B cell (primary cell): ENCODE measurements around the gene FXYD7. TPM values are rescaled to one million over a fixed set of nuclear protein-coding genes. Genes with fewer than 3 reads are reported as not detected.

Source experiments
- ATAC-seq: fragments of 200-7000 bp; cut with Tn5 transposase; one replicate; pipeline ENCODE4 v1.10.0; 2021; ENCODE audit warnings: low read depth, mild to moderate bottlenecking, moderate number of reproducible peaks, moderate library complexity
- CTCF ChIA-PET: fragments of 350-600 bp; sonication (Branson Sonifier 250); formaldehyde crosslinking; loops from one replicate; lab custom pipeline; 2021; ENCODE audit warnings: antibody characterized with exemption, inconsistent platforms; lab: Charles Lee
- POLR2A ChIA-PET: fragments of 350-600 bp; sonication (Branson Sonifier 250); formaldehyde crosslinking; loops from one replicate; lab custom pipeline; 2021; ENCODE audit warnings: antibody characterized with exemption; lab: Charles Lee
- DNase-seq: peaks from one replicate; pipeline ENCODE4 v3.0.0; 2013
- H2AFZ ChIP-seq: 2 replicates; pipeline ENCODE4 v1.6.1; 2012; ENCODE audit warnings: mild to moderate bottlenecking, low read depth, low read length; ENCODE audit not compliant: insufficient read depth, poor library complexity, severe bottlenecking
- H3K27ac ChIP-seq, 2 donors: 1 replicate in 1 of 2; 2 replicates in 1 of 2; pipeline ENCODE4 v1.5.1; 2012 to 2013; ENCODE audit warnings: low read length in 2 of 2, mild to moderate bottlenecking in 2 of 2, moderate library complexity in 1 of 2
- H3K27me3 ChIP-seq, 4 experiments: fragments of 200-600 bp in 1 of 4; sonication (generic) in 1 of 4; replicated peaks in 1 of 4; 1 replicate in 2 of 4; 2 replicates in 2 of 4; pipeline versions ENCODE4 v1.6.1 to v1.7.0; 2013 to 2016; ENCODE audit warnings: low read length in 3 of 4, mild to moderate bottlenecking in 2 of 4, mixed read lengths in 1 of 4, moderate library complexity in 1 of 4; ENCODE audit not compliant: insufficient read depth in 4 of 4, control insufficient read depth in 3 of 4; ENCODE audit errors: control extremely low read depth in 1 of 4
- H3K36me3 ChIP-seq, 2 experiments: replicated peaks in 1 of 2; 1 replicate in 1 of 2; 2 replicates in 1 of 2; pipeline versions ENCODE4 v1.6.1 to v1.7.1; 2013; ENCODE audit warnings: low read length in 1 of 2; ENCODE audit not compliant: insufficient read depth in 2 of 2, control insufficient read depth in 1 of 2; ENCODE audit errors: control extremely low read depth in 1 of 2, extremely low read depth in 1 of 2
- H3K4me1 ChIP-seq, 2 donors: fragments of 200-600 bp in 1 of 2; sonication (generic) in 1 of 2; 1 replicate in 1 of 2; 2 replicates in 1 of 2; pipeline versions ENCODE4 v1.5.1 to v1.6.1; 2013 to 2017; ENCODE audit warnings: low read length in 2 of 2; ENCODE audit not compliant: control insufficient read depth in 2 of 2, insufficient read depth in 2 of 2
- H3K4me2 ChIP-seq: replicated peaks from 2 replicates; pipeline ENCODE3; 2012; ENCODE audit warnings: mild to moderate bottlenecking, low read depth, low read length; ENCODE audit not compliant: poor library complexity, severe bottlenecking
- H3K4me3 ChIP-seq, 5 experiments: fragments of 200-600 bp in 1 of 5; sonication (generic) in 1 of 5; 1 replicate in 3 of 5; 2 replicates in 2 of 5; pipeline versions ENCODE4 v1.5.1 to v1.7.0; 2011 to 2016; ENCODE audit warnings: low read length in 4 of 5, mild to moderate bottlenecking in 4 of 5, low read depth in 2 of 5, control low read depth in 1 of 5, moderate library complexity in 1 of 5; ENCODE audit not compliant: insufficient read depth in 1 of 5; ENCODE audit errors: control extremely low read depth in 1 of 5, extremely low read depth in 1 of 5
- H3K79me2 ChIP-seq: fragments of 200-600 bp; sonication (generic); one replicate; pipeline ENCODE4 v1.6.0; 2016; ENCODE audit warnings: low read length; ENCODE audit not compliant: control insufficient read depth, insufficient read depth
- H3K9ac ChIP-seq: fragments of 200-600 bp; sonication (generic); 2 replicates; pipeline ENCODE4 v1.6.1; 2017; ENCODE audit warnings: mild to moderate bottlenecking, low read length, moderate library complexity
- H3K9me3 ChIP-seq, 3 donors: one replicate each; pipeline versions ENCODE4 v1.6.1 to v1.7.1; 2013; ENCODE audit warnings: low read length in 2 of 3; ENCODE audit not compliant: control insufficient read depth in 2 of 3, insufficient read depth in 1 of 3; ENCODE audit errors: control extremely low read depth in 1 of 3
- H4K20me1 ChIP-seq: 2 replicates; pipeline ENCODE4 v1.6.0; 2012; ENCODE audit warnings: mild to moderate bottlenecking, low read length; ENCODE audit not compliant: insufficient read depth, control insufficient read depth, poor library complexity, severe bottlenecking
- H3K27ac Mint-ChIP-seq: one replicate; pipeline ENCODE4 v1.8.0; 2021; ENCODE audit warnings: mixed read lengths
- H3K27me3 Mint-ChIP-seq: one replicate; pipeline ENCODE4 v1.8.0; 2021; ENCODE audit warnings: mixed read lengths
- H3K4me1 Mint-ChIP-seq: one replicate; pipeline ENCODE4 v1.8.0; 2021; ENCODE audit warnings: mixed read lengths
- H3K4me3 Mint-ChIP-seq: one replicate; pipeline ENCODE4 v1.8.0; 2021; ENCODE audit warnings: mixed read lengths
- H3K9me3 Mint-ChIP-seq: one replicate; pipeline ENCODE4 v1.8.0; 2022; ENCODE audit warnings: mixed read lengths; ENCODE audit not compliant: insufficient read depth
- EZH2 ChIP-seq: IDR thresholded peaks from 2 replicates; pipeline ENCODE4 v1.6.1; 2012; ENCODE audit warnings: borderline replicate concordance, low read depth, mild to moderate bottlenecking, moderate library complexity, low read length; ENCODE audit not compliant: insufficient read depth, poor library complexity, severe bottlenecking
- WGBS: methylation state at CpG from one replicate; pipeline ENCODE4 v1.1.5; 2013; ENCODE audit warnings: missing lambda C conversion rate; ENCODE audit not compliant: insufficient coverage; 5-methylcytosine and 5-hydroxymethylcytosine counted together
- intact Hi-C: fragments of 100-400 bp; cut with micrococcal nuclease; formaldehyde crosslinking; loops from one replicate; pipeline ENCODE4 v1.10.0; 2022
- polyA plus RNA-seq: library from polyadenylated mRNA; depleted of rRNA; stranded (reverse); fragments of >200 nt; gene quantifications from 2 replicates; pipeline ENCODE4 v1.2.3, GENCODE V29; 2012
- total RNA-seq, 2 donors: library from RNA; stranded (reverse); fragments of 120-200 nt in 1 of 2; gene quantifications; 1 replicate in 1 of 2; 2 replicates in 1 of 2; pipeline versions ENCODE4 v1.2.3 to v1.2.4, GENCODE V29; 2013 to 2022
- TF ChIP-seq, protein P1 (sequence below): fragments of 200-600 bp; IDR thresholded peaks from one replicate; pipeline ENCODE4 v1.8.0; 2022; ENCODE audit warnings: antibody characterized with exemption, mild to moderate bottlenecking

FXYD7 gene
- total and polyA plus RNA-seq, 2 donors (not counting 1 experiment from before 2014, with no cell fraction given): 3.8 to 27.4 TPM

- no peak overlapping the region for H3K4me3 ChIP-seq
- Mint-ChIP-seq H3K4me3 (no peak overlapping the region), H3K9me3 (no peaks in the 10 kb centered on the region), H3K4me1 (peaks cover 13% of the 10 kb centered on the region), H3K27me3 (peaks cover 3% of the 10 kb centered on the region), H3K27ac (no peak overlapping the region)
- no peak overlapping the region for H3K9ac ChIP-seq
- no peak overlapping the region for H3K4me2 ChIP-seq
- POLR2A ChIA-PET: interaction anchor here (0.6 kb wide), 1 partner anchor 758 kb away, joined by 3 read pairs; no protein-coding TSS in a partner anchor
- no peaks in the 10 kb centered on the region for H4K20me1 ChIP-seq
- no peak overlapping the region for H3K27ac ChIP-seq
- H3K4me1 ChIP-seq: peaks cover 12 to 16% of the 10 kb centered on the region in 2 donors
- peaks cover 0 to 15% (median 2%) of the 10 kb centered on the region in 4 experiments for H3K27me3 ChIP-seq
- H3K36me3 ChIP-seq: no peaks in the 10 kb centered on the region
- WGBS: 47% methylated on average over 9 of the region's 14 CpGs
- H3K79me2 ChIP-seq: no peaks in the 10 kb centered on the region
- ATAC-seq (no peak), DNase-seq (no peak)
- H3K9me3 ChIP-seq: peaks cover 0 to 4% (median 0%) of the 10 kb centered on the region in 3 donors
- intact Hi-C loops: no loop called here
- CTCF ChIA-PET: interaction anchor here (0.8 to 1.2 kb wide), 2 partner anchors 16 to 53 kb away, joined by 3 to 4 read pairs; partner anchors contain the start of gene LGI4
- TF ChIP-seq EZH2: no peak
- TF ChIP-seq, protein P1, sequence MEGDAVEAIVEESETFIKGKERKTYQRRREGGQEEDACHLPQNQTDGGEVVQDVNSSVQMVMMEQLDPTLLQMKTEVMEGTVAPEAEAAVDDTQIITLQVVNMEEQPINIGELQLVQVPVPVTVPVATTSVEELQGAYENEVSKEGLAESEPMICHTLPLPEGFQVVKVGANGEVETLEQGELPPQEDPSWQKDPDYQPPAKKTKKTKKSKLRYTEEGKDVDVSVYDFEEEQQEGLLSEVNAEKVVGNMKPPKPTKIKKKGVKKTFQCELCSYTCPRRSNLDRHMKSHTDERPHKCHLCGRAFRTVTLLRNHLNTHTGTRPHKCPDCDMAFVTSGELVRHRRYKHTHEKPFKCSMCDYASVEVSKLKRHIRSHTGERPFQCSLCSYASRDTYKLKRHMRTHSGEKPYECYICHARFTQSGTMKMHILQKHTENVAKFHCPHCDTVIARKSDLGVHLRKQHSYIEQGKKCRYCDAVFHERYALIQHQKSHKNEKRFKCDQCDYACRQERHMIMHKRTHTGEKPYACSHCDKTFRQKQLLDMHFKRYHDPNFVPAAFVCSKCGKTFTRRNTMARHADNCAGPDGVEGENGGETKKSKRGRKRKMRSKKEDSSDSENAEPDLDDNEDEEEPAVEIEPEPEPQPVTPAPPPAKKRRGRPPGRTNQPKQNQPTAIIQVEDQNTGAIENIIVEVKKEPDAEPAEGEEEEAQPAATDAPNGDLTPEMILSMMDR: no peak
- no peak overlapping the region for H2AFZ ChIP-seq
Measured at GRCh38 chr19:35119091-35119490, 24.0 kb upstream of the FXYD7 start.

GRCh38 chr19:35119578-35120155 is 23.4 kb upstream of the FXYD7 start:
- Mint-ChIP-seq H3K27me3 (peaks cover under 1% of the 10 kb centered on the region), H3K27ac (no peak overlapping the region), H3K9me3 (no peaks in the 10 kb centered on the region), H3K4me3 (no peak overlapping the region), H3K4me1 (peaks cover 15% of the 10 kb centered on the region)
- TF ChIP-seq, protein P1: no peak
- no peak for TF ChIP-seq EZH2
- H3K4me1 ChIP-seq: peaks cover 11 to 17% of the 10 kb centered on the region in 2 donors
- H3K9me3 ChIP-seq: peaks cover 0 to 2% (median 0%) of the 10 kb centered on the region in 3 donors
- ChIA-PET CTCF (interaction anchor here (0.7 to 1.2 kb wide), 4 partner anchors 16 to 87 kb away, joined by 3 to 4 read pairs (median 3); partner anchors contain the start of gene LGI4), POLR2A (interaction anchor here (0.6 kb wide), 1 partner anchor 758 kb away, joined by 3 read pairs; no protein-coding TSS in a partner anchor)
- no peaks in the 10 kb centered on the region for H3K36me3 ChIP-seq
- no peaks in the 10 kb centered on the region for H4K20me1 ChIP-seq
- no peak overlapping the region for H2AFZ ChIP-seq
- peaks cover 0 to 11% (median 2%) of the 10 kb centered on the region in 4 experiments for H3K27me3 ChIP-seq
- H3K4me3 ChIP-seq: no peak overlapping the region
- no peak overlapping the region for H3K9ac ChIP-seq
- H3K4me2 ChIP-seq: no peak overlapping the region
- intact Hi-C loops: loop anchor here (5.0 kb wide), 1 partner anchor 32 kb away; no protein-coding TSS in a partner anchor
- no peak overlapping the region for H3K27ac ChIP-seq
- no peaks in the 10 kb centered on the region for H3K79me2 ChIP-seq
- no peak for DNase-seq
- no peak for ATAC-seq
- 96% methylated on average over 4 of the region's 9 CpGs for WGBS
